HG02870 (cell line): Measurements from ENCODE around the gene MEGF9.
"Not testable (repeated sequence)": the region's sequence is repeated elsewhere in the genome, so short reads cannot be mapped to it uniquely, and the experiment has no call there.

Experiments
- ATAC-seq: cut with Tn5 transposase; IDR thresholded peaks from one replicate; pipeline ENCODE4 v1.9.1; 2021; ENCODE audit warnings: mild to moderate bottlenecking, moderate library complexity; ENCODE audit not compliant: unreplicated experiment

The MEGF9 gene

GRCh38 chr9:120714088-120714845 is at the start of gene MEGF9:
Gene MEGF9, minus strand, starts transcription at chr9:120714470. Its CDS starts 112 bp downstream, at chr9:120714358.
- ATAC-seq: peak; percentile 96

DNA sequence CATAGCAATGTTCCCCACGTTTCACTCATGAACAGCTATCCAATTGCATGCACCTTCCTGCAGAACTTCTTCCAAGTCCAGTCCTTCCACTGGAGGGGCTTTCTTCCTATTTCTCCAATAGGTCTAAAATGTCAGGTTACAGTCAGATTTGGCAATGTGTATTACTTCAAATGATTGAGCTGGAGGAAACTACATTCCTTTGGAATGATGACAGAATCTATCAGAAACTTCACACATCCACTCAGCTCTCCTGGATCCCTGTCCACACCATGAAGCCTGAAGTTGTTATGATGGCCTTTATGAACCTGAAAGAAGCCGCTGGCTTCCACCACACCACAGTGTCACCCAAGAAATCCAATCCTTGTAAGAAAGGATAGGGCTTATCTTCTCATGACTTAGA is 46.7 kb upstream of the MEGF9 start:
- no peak for ATAC-seq

DNA sequence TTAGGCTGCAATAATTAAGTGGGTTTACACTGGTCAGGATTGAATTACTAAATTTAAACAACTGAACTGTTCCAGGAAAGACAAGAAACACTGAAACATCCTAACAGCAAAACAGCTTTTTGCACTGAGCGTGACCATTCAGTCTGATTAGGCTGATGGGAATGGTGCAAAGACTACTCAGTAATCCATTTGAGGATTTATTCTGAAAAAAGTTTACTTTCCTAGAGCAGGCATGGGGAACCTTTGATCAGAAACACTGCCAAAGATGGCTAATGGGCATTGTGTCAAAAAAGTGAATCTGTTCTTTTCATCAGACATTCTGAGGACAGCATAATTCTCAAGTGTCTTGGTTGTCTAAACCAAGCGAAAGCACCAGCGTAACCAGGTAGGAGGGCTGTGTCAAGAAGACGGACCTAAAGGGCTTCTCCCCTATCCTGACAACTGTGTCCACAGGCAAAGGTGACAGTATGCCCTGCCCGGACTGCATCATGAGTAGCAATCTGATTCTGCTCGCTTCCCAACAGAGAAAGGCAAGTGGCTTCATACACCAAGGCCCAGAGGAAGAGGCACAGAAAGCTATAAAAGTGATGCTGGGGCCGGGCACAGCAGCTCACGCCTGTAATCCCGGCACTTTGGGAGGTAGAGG is 45.6 kb upstream of the MEGF9 start:
- no peak for ATAC-seq

GRCh38 chr9:120758544-120758943 is 44.3 kb upstream of the MEGF9 start:
- ATAC-seq: no peak

- ATAC-seq: no peak
Measured at GRCh38 chr9:120757026-120757913, 43.0 kb upstream of the MEGF9 start.

DNA sequence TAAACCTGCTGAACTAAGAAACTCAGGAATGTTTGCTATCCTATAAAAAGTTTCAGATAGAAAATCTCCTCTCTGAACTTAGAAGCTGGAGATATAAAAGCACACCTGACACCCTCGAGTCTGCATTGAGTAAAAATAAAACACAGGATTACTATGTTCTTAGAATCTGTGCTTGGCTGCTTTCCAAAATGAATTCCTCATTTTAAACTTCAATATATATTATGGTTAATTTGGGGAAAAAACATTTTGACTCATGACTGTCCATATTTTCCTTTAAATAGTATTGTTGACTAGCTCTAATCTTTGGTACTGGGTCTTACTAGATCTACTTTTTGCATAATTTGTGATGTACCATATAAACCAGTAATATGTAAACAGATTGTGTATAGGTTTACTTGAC is 42.3 kb upstream of the MEGF9 start:
- no peak for ATAC-seq

DNA sequence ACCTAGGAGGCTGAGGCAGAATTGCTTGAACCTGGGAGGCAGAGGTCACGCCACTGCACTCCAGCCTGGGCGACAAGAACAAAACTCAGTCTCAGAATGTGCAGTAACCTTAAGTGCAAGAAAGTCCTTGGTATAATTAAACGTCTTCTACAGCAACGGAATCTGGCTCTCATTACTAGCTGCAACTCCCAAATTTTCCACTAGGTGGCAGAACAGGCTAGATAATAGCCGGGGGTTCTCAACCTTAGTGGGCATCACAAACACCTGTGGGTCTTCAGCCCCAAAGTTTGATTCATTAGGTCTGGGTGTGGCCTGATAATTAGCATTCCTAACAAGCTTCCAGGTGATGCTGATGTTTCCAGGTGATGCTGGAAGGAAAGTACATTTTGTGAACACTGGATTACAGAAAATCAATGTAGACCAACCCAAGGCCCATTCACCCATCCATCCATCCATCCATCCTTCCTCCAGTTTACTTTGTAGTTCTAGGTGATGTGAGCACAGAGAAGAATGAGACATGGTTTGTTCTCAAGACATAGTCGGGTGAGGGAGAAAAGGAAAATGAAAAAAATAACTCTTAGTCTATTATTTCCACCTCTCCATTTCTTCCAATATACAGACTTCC is 41.7 kb upstream of the MEGF9 start:
- no peak for ATAC-seq

- ATAC-seq: peak; percentile 80
Measured at GRCh38 chr9:120755044-120755443, 40.8 kb upstream of the MEGF9 start.

DNA sequence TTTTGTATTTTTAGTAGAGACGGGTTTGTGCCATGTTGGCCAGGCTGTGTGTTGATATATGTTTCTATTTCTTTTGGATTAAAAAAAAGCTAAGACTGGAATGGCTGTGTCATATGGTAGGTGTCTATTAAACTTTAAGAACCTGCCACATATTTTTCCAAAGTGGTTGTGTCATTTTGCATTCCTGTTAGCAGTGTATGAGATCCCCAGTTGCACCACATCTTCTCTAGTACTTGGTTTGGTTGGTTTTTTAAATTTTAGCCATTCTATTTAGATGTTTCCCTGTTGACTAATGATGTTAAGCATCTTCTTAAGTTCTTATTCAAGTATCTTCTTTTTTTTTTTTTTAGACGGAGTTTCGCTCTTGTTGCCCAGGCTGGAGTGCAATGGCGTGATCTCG is 36.2 kb upstream of the MEGF9 start:
- ATAC-seq: no peak

- ATAC-seq: not testable (repeated sequence)
Measured at GRCh38 chr9:120746366-120746765, 32.1 kb upstream of the MEGF9 start.

- no peak for ATAC-seq
Measured at GRCh38 chr9:120745278-120745677, 31.0 kb upstream of the MEGF9 start.

DNA sequence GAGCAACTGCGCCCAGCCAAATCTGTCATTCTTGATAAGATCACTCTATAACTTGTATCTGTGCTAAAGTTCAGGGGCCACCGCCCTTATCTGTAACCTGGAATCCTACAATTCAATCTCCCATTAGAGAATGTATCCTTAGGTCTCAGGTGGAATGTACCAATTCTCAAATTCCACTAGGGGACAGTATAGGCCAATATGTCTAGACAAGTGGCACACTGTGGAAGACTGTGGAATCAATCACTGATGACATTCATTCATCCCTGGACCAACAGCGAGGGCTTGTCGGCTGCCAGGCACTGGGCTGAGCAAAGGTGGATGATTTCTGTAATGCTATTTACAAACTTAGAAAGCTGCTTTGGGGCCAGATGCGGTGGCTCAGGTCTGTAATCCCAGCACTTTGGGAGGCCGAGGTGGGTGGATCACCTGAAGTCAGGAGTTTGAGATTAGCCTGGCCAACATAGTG is 28.7 kb upstream of the MEGF9 start:
- ATAC-seq: no peak

DNA sequence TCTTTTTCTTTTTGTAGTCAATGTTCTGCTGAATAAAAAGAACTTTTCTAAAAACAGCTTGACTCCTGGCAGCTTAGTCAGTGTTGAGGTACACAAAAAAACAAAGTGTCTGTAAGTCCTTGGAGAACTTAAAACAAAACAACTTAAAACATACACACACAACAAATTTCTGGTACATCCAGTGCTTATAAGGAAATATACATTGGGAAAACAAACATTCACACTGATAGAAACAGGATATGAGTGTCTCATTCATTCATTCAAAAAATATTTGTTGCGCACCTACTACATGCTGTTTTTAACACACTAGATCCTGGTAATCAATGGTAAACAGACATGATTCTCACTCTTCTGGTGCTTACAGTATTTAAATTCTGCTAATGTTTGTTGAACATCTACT is 27.4 kb upstream of the MEGF9 start:
- ATAC-seq: no peak

DNA sequence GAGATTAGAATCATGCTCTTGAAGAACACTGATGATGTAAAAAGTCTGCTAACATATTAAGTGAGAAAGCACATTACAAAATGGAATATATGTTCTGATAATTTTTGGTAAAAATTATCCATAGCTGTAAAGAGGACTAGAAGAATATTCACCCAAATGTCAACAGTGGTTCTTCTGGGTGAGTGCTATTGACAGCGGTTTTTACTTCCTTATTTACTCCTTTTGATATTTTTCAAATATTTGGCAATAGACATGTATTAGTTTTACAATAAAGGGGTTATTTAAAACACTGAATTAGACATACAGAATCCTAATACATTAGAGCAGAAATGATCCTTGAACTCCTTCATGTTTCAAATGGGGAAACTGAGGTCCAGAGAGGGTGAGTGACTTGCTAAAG is 26.9 kb upstream of the MEGF9 start:
- no peak for ATAC-seq

GRCh38 chr9:120740132-120740531 is 25.9 kb upstream of the MEGF9 start:
- no peak for ATAC-seq

GRCh38 chr9:120737416-120738165 is 23.3 kb upstream of the MEGF9 start:
- ATAC-seq: no peak

GRCh38 chr9:120736881-120737280 is 22.6 kb upstream of the MEGF9 start:
- ATAC-seq: no peak

DNA sequence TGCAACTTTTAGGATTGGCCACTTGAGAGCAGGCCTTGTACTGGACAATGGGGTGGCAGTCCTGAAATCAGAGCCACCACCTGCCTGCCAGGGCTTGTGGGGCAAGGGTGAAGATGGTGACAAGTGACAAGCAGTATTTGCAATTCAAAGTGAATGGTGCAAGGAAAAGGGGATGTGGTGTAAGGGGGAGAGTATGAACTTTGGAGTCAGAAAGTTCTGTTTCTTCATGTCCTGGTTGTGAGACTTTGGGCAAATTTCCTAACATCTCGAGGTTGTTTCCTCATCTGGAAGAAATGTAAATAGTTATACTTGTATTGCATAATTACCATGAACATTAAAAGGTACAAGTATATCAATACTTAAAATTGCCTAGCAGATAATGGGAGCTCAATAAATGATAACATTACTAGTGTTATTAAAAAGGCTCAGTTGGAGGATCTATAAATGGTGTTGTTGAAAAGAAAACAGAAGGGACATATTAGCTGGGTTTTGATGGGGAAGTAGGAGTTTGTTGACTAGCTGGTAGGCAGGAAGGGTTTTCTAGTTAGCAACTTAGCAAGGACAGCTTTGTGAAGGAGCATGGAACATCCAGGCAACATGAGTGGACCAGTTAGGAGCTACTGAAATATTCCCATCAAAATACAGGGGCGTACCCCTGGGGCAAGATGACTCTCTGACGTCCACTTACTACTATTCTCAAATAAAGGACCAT is 21.3 kb upstream of the MEGF9 start:
- no peak for ATAC-seq

- ATAC-seq: no peak
Measured at GRCh38 chr9:120734607-120735410, 20.5 kb upstream of the MEGF9 start.
